ENCODE results near the gene NAA10.

The NAA10 gene

GRCh38 chrX:153927922-153928760 lies 6.7 kb downstream of the NAA10 start:
- peak; percentile 85 for DNase-seq

- no peak for DNase-seq
These were observed 7.2 kb downstream of the NAA10 start for GRCh38 chrX:153927672-153927921.

- peak; percentile 22 for DNase-seq
These were observed 7.8 kb downstream of the NAA10 start for GRCh38 chrX:153926858-153927671.

GRCh38 chrX:153926552-153926857 lies 8.3 kb downstream of the NAA10 start:
- DNase-seq = no peak

GRCh38 chrX:153925739-153926551 lies 8.9 kb downstream of the NAA10 start, which contains the start of gene ARHGAP4:
Gene ARHGAP4, minus strand, starts transcription at chrX:153926264. Its CDS starts 62 bp downstream, at chrX:153926202.
- DNase-seq = no peak

GRCh38 chrX:153925387-153925738 lies 9.5 kb downstream of the NAA10 start:
- no peak for DNase-seq

GRCh38 chrX:153924149-153924861 lies 10.5 kb downstream of the NAA10 start:
- no peak for DNase-seq

GRCh38 chrX:153922932-153923857 lies 11.6 kb downstream of the NAA10 start:
- DNase-seq = no peak

GRCh38 chrX:153921511-153922446 lies 13.1 kb downstream of the NAA10 start:
- no peak for DNase-seq

- no peak for DNase-seq
These were observed 13.8 kb downstream of the NAA10 start for GRCh38 chrX:153921070-153921469.

GRCh38 chrX:153920546-153920945 lies 14.3 kb downstream of the NAA10 start:
- no peak for DNase-seq

GRCh38 chrX:153919281-153919680 lies 15.6 kb downstream of the NAA10 start:
- DNase-seq = no peak

GRCh38 chrX:153917869-153918268 lies 17.0 kb downstream of the NAA10 start:
- no peak for DNase-seq

GRCh38 chrX:153913701-153914100 lies 21.1 kb downstream of the NAA10 start:
- no peak for DNase-seq

- no peak for DNase-seq
These were observed 21.6 kb downstream of the NAA10 start for GRCh38 chrX:153913211-153913610.

GRCh38 chrX:153911798-153912197 lies 23.0 kb downstream of the NAA10 start:
- DNase-seq = no peak

- DNase-seq = no peak
These were observed 24.4 kb downstream of the NAA10 start for GRCh38 chrX:153910446-153910845.

- no peak for DNase-seq
These were observed 24.9 kb downstream of the NAA10 start for GRCh38 chrX:153909980-153910360.

- DNase-seq = no peak
These were observed 25.5 kb downstream of the NAA10 start for GRCh38 chrX:153909024-153909979.
